Activated B cell treated with CpG ODN at 0.5 μM for 24 hours (primary cell): Measurements from ENCODE around the gene TMEM116. TPM values are rescaled to one million over a fixed set of nuclear protein-coding genes. Genes with fewer than 3 reads are reported as not detected.
"Not testable (repeated sequence)": the region's sequence is repeated elsewhere in the genome, so short reads cannot be mapped to it uniquely, and the experiment has no call there.

Source experiments
- ATAC-seq: fragments of 200-7000 bp; cut with Tn5 transposase; one replicate; pipeline ENCODE4 v1.10.0; 2021; ENCODE audit warnings: low read depth, mild to moderate bottlenecking, moderate library complexity
- CTCF ChIA-PET: fragments of 350-600 bp; sonication (Branson Sonifier 250); formaldehyde crosslinking; loops from one replicate; lab custom pipeline; 2021; ENCODE audit warnings: antibody characterized with exemption; lab: Charles Lee
- POLR2A ChIA-PET: fragments of 350-600 bp; sonication (Branson Sonifier 250); formaldehyde crosslinking; loops from one replicate; lab custom pipeline; 2021; ENCODE audit warnings: antibody characterized with exemption; lab: Charles Lee
- DNase-seq: peaks from one replicate; pipeline ENCODE4 v3.0.0; 2022
- H3K27ac Mint-ChIP-seq: one replicate; pipeline ENCODE4 v1.8.0; 2020; ENCODE audit warnings: mixed read lengths
- H3K27me3 Mint-ChIP-seq: one replicate; pipeline ENCODE4 v1.8.0; 2021; ENCODE audit warnings: mixed read lengths
- H3K36me3 Mint-ChIP-seq: one replicate; pipeline ENCODE4 v1.8.0; 2021; ENCODE audit warnings: low read depth, mixed read lengths
- H3K4me1 Mint-ChIP-seq: one replicate; pipeline ENCODE4 v1.8.0; 2021; ENCODE audit warnings: mixed read lengths
- H3K4me3 Mint-ChIP-seq: one replicate; pipeline ENCODE4 v1.8.0; 2020; ENCODE audit warnings: mild to moderate bottlenecking, mixed read lengths
- H3K9me3 Mint-ChIP-seq: one replicate; pipeline ENCODE4 v1.8.0; 2020; ENCODE audit warnings: mixed read lengths
- CTCF ChIP-seq: fragments of 200-600 bp; IDR thresholded peaks from one replicate; pipeline ENCODE4 v1.8.0; 2022; ENCODE audit warnings: antibody characterized with exemption, mild to moderate bottlenecking
- intact Hi-C: fragments of 100-400 bp; cut with micrococcal nuclease; formaldehyde crosslinking; loops from one replicate; pipeline ENCODE4 v1.15.1; 2024
- total RNA-seq: library from RNA; stranded (reverse); gene quantifications from 2 replicates; pipeline ENCODE4 v1.2.3, GENCODE V29; 2022

Gene TMEM116
- total RNA-seq, 1 donor from 2014 or later: 10.5 TPM

GRCh38 chr12:112005419-112006395, 7.3 kb downstream of the TMEM116 start:
- H3K4me1 Mint-ChIP-seq: peaks cover 48% of the 10 kb centered on the region
- peaks cover 2% of the 10 kb centered on the region for H3K27me3 Mint-ChIP-seq
- no peak overlapping the region for H3K4me3 Mint-ChIP-seq
- no peak overlapping the region for H3K27ac Mint-ChIP-seq
- intact Hi-C loops: no loop called here
- H3K9me3 Mint-ChIP-seq: no peaks in the 10 kb centered on the region
- no peak for TF ChIP-seq CTCF
- H3K36me3 Mint-ChIP-seq: peaks cover under 1% of the 10 kb centered on the region
- POLR2A ChIA-PET: interaction anchor here (5.1 kb wide), 1 partner anchor 8 kb away, joined by 98 read pairs; the partner anchor contains the start of genes ERP29 and TMEM116
- ATAC-seq: no peak
- CTCF ChIA-PET: no interaction called here
- no peak for DNase-seq

- intact Hi-C loops: no loop called here
- CTCF ChIA-PET: interaction anchor here (1.0 kb wide), 1 partner anchor 10 kb away, joined by 3 read pairs; no protein-coding TSS in a partner anchor
- Mint-ChIP-seq H3K36me3 (peaks cover 3% of the 10 kb centered on the region), H3K27me3 (peaks cover 5% of the 10 kb centered on the region), H3K27ac (no peak overlapping the region), H3K9me3 (no peaks in the 10 kb centered on the region), H3K4me3 (no peak overlapping the region), H3K4me1 (peaks cover 47% of the 10 kb centered on the region)
- TF ChIP-seq CTCF: no peak
- POLR2A ChIA-PET: interaction anchor here (5.1 kb wide), 1 partner anchor 9 kb away, joined by 98 read pairs; the partner anchor contains the start of genes ERP29 and TMEM116
- DNase-seq (no peak), ATAC-seq (no peak)
Observed at GRCh38 chr12:112004041-112004440, 8.9 kb downstream of the TMEM116 start.

- peaks cover 9% of the 10 kb centered on the region for H3K27me3 Mint-ChIP-seq
- peaks cover 38% of the 10 kb centered on the region for H3K4me1 Mint-ChIP-seq
- H3K4me3 Mint-ChIP-seq: no peak overlapping the region
- H3K36me3 Mint-ChIP-seq: peaks cover 3% of the 10 kb centered on the region
- POLR2A ChIA-PET: interaction anchor here (5.1 kb wide), 1 partner anchor 12 kb away, joined by 98 read pairs; the partner anchor contains the start of genes ERP29 and TMEM116
- no peak for TF ChIP-seq CTCF
- intact Hi-C loops: no loop called here
- no peak for DNase-seq
- no peak overlapping the region for H3K27ac Mint-ChIP-seq
- CTCF ChIA-PET: no interaction called here
- no peaks in the 10 kb centered on the region for H3K9me3 Mint-ChIP-seq
- ATAC-seq: no peak
Observed at GRCh38 chr12:112001576-112001975, 11.4 kb downstream of the TMEM116 start.

- H3K4me1 Mint-ChIP-seq: peaks cover 39% of the 10 kb centered on the region
- peaks cover 9% of the 10 kb centered on the region for H3K27me3 Mint-ChIP-seq
- no peak for DNase-seq
- H3K36me3 Mint-ChIP-seq: peaks cover 3% of the 10 kb centered on the region
- no peak overlapping the region for H3K4me3 Mint-ChIP-seq
- ChIA-PET CTCF (no interaction called here), POLR2A (interaction anchor here (5.1 kb wide), 1 partner anchor 13 kb away, joined by 98 read pairs; the partner anchor contains the start of genes ERP29 and TMEM116)
- intact Hi-C loops: no loop called here
- no peak for ATAC-seq
- no peak overlapping the region for H3K27ac Mint-ChIP-seq
- H3K9me3 Mint-ChIP-seq: no peaks in the 10 kb centered on the region
- no peak for TF ChIP-seq CTCF
Observed at GRCh38 chr12:112000820-112001219, 12.1 kb downstream of the TMEM116 start.

GRCh38 chr12:111999129-111999528, 13.8 kb downstream of the TMEM116 start:
- H3K27ac Mint-ChIP-seq, H3K9me3 Mint-ChIP-seq, POLR2A ChIA-PET, H3K27me3 Mint-ChIP-seq, H3K36me3 Mint-ChIP-seq, DNase-seq, H3K4me3 Mint-ChIP-seq, ATAC-seq, intact Hi-C loops: not testable (repeated sequence)
- peaks cover 49% of the 10 kb centered on the region for H3K4me1 Mint-ChIP-seq
- CTCF ChIA-PET: interaction anchor here (0.7 kb wide), 1 partner anchor 15 kb away, joined by 3 read pairs; the partner anchor contains the start of gene ERP29
